HS-5 (cell line): Measurements from ENCODE around the gene SMYD1.

Source experiments
- DNase-seq: peaks from one replicate; pipeline ENCODE4 v3.0.0-alpha.2; 2012; ENCODE audit warnings: low read depth

The SMYD1 gene

DNA sequence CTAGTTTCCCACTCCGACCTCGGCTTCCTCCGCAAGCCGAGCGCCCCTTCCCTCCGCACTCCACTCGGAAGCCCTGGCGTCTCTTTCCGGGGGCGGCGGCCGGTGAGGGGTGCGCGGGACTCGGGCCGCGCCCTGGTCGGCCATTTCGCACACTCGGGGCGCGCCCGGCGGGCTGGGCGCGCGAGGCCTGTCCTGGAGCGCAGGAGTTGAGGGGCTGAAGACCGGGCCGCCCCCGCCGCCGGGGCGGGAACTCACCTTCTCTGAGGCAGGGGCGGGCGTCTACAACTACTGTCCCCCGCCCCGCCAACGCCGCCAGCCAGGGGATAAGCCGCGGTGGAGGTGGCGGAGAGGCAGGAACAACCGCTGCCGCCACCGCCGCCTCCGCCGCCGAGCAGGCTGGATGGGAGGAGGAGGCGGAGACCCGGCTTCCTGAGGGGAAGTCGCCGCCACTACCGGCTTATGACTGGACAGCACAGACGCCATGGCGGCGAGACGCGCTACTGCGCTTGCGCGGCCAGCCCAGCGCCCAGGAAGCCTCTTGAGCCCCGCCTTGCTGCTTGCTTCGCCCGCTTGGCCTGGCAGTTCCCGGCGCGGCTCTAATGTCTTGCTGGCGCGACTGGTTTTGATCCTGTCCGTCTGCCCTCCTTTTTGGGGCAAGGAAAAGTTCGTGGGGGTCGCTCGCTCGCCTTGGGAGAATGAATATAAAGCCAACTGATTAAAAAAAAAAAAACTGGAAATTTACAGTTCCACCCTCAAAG is 12.1 kb upstream of the SMYD1 start, which contains the start of gene KRCC1:
KRCC1 (minus strand) TSS at position 413 of the 758 bp plus-strand sequence. CDS start 27,220 bp downstream, outside the sequence.
- DNase-seq, result peak; percentile 80

- no peak for DNase-seq
These were observed 10.2 kb upstream of the SMYD1 start for GRCh38 chr2:88057437-88057844.

- no peak for DNase-seq
These were observed 9.4 kb upstream of the SMYD1 start for GRCh38 chr2:88058191-88058590.

GRCh38 chr2:88059979-88060906 is 7.4 kb upstream of the SMYD1 start:
- no peak for DNase-seq

DNA sequence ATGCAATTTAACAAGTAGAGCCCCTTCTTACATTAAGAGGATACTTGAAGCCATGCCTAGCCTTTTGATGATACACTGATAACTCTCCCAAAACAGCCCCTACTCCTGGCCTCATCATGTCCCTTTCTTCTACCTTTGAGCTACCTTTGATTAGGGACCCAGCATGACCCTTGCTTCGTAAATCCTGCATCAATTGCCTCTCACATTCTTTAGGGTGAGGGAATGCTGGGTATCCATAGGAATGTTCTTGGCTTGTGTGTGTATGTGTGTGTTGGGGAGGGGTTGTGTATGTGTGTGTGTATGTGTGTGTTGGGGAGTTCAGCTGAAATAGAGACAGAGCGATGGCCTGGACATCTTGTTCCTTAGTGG is 6.7 kb upstream of the SMYD1 start:
- DNase-seq, result no peak

GRCh38 chr2:88061295-88061694 is 6.3 kb upstream of the SMYD1 start:
- DNase-seq, result no peak

- no peak for DNase-seq
These were observed 1.1 kb upstream of the SMYD1 start for GRCh38 chr2:88066543-88066942.

DNA sequence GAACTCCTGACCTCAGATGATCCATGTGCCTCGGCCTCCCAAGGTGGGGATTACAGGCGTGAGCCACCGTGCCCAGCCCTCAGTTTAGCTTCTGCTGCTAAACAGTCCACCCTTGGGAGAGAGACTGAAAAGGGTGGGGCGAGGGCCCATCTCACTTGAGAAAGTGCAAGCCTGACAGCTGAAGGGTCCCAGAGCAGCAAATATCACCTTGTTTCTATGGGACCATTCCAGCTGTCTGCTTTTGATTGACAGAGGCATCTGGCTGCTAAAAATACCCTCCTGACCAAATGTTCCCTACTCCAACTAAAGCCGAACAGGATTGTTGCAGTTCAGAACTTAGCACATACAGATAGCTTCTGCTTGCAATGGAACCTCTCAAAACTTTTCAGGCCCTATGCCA is 436 bp upstream of the SMYD1 start:
- DNase-seq, result no peak

DNA sequence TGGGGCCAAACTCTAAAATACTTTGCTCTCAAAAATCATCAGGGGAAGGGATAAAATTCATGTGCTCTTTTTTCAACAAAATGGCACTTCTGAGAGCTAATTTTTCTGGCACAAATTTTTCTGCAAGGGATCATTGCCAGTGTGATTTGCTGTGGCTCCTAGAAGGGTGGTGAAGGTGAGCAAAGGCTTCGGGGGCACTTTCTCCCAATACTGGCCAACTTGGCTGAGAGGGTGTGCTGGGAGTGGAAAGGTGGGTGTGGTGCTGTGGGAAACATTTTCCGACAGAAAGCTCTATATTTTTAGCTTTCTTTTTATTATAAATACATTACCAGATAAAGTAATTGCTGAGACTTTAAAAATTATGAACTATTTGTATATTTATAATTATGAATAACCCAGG is 419 bp downstream of the SMYD1 start:
- no peak for DNase-seq

GRCh38 chr2:88069117-88069516 is 1.5 kb downstream of the SMYD1 start:
- no peak for DNase-seq

GRCh38 chr2:88070055-88070454 is 2.4 kb downstream of the SMYD1 start:
- DNase-seq, result no peak

DNA sequence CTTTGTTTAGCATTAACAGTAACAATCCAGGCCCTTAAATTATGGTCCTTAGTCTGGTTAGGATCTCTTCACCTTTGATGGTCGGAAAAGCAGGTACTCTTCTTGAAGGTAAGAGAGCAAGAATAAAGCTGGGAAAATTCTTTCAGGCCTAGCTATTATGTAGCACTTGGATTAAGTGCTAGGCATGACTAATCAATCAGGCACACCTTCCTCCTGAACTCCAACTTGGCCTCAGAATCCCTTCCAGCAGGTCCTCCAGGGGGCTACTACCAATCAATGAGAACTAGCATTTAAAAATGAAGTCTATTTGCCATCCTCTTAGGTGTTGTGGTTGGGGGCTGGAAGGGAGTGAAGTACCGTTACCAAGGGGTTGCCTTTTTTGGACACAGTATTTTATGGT is 3.7 kb downstream of the SMYD1 start:
- DNase-seq, result no peak

GRCh38 chr2:88074150-88074549 is 6.5 kb downstream of the SMYD1 start:
- DNase-seq, result no peak

DNA sequence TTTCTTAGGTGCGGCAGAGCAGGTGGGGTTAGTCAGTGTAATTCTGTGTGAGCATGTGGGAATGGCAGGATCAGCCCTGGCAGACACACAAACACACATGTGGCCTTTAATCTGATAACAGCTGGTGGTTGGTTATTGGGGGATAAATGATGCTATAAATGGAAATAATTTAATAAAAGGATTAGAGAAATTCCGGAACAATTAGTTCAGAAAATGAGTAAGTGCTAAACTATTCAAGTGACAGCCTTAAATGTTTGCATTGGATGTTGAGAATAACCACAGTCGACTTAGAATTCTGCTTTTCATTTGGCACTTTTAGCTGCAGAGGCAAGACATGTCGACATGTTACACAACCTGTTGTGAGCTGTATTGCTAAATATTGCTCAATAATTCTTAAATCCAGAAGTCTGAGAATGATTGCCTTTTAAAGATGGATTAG is 7.2 kb downstream of the SMYD1 start:
- peak; percentile 61 for DNase-seq

- DNase-seq, result no peak
These were observed 9.5 kb downstream of the SMYD1 start for GRCh38 chr2:88077080-88077479.

- no peak for DNase-seq
These were observed 11.1 kb downstream of the SMYD1 start for GRCh38 chr2:88078643-88079172.

GRCh38 chr2:88080545-88080944 is 12.9 kb downstream of the SMYD1 start:
- no peak for DNase-seq

DNA sequence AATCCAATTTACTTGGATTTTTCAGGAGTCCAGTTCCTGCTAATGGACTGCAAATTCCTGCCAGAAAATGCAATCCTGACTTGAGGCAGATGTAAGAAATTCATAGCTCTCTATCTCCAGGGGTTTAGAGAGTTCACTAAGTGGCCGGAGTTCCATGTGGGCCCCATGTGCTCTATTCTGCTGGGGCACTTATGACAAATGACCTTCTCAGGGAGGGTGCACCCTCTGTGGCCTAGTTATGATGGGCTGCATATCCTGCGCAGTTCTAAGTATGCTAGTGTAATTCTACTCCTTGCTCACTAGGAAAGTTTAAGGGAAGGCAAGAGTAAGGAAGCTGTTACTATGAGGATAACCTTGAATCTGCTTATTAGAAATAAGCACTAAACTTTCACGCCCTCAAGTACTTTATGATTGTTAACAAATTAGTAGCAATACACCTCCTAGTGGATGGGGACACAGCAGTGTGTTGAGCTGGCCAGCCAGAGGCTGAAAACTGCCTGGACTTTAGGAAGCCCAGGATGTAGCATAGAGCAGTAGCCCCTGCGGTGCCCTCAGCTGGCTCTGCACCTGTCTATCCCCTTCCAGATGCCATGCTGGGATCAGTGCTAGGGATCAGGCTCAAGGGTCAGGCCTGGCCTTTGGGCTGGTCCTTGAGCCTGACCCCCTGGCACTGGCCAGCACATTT is 14.4 kb downstream of the SMYD1 start:
- DNase-seq, result no peak

DNA sequence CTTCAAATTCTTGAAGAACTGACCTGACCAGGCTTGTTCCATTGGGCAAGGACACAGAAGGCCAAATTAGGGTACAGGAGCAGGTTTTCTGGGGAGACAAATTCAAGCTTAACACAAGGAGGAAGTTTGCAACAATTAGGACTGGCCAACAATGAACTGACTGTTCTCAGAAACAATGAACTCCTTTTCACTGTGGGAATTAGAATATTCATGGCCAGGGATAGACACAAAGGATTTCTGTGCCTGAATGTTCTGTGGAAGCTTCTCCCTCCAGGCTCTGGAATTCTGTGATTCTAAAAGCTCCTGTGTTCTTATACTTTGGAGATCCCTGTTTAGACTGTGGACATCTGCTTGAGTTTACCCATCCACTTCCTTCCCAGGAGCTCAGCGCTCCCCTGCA is 15.2 kb downstream of the SMYD1 start:
- DNase-seq, result no peak

DNA sequence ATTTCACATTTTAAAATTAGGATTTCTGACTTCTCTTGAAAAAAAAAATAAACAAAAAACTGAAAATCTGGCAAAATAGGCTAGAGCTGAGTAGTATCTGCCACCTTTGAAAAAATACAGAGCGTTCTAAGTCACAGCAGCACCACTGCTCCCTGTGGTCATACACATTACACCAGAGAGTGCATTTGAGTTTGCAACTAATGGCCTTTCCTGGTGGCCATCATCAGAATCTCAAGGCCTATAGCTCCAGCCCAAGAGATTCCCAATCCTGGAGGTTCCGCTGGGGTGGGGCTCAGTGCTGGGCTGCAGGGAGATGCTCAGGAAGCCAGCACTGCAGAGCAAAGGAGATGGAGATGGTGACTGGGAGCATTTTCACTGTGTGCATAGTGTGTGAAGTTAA is 17.5 kb downstream of the SMYD1 start:
- no peak for DNase-seq

GRCh38 chr2:88085602-88086001 is 18.0 kb downstream of the SMYD1 start:
- no peak for DNase-seq

DNA sequence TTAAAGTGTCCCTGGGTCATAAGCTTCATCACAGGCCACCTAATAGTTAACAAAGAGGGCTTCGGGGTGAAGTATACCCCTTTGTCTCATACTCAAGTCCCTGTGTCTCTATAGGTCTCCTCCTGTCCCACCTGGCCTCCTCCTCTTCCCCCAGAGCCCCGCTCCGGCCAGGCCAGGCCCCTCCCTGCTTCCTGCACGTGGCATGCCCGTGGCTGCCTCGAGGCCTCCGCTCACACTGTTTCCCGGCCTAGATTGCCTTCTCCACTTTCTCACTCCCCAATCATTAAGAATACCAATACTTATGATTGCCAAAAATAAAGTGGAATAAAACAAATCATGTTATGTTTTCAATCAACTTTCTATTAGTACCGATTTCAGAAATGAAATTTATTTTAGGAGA is 18.8 kb downstream of the SMYD1 start:
- no peak for DNase-seq
